BJ (cell line): ENCODE measurements around the gene FAM156A. TPM values are rescaled to one million over a fixed set of nuclear protein-coding genes. Genes with fewer than 3 reads are reported as not detected.
"Not testable (repeated sequence)": the region's sequence is repeated elsewhere in the genome, so short reads cannot be mapped to it uniquely, and the experiment has no call there.

Source experiments
- CTCF ChIA-PET: fragments of 350-600 bp; formaldehyde crosslinking; extraction: SDS; loops from one replicate; lab custom pipeline; 2021; ENCODE audit warnings: antibody characterized with exemption, inconsistent platforms; lab: Yijun Ruan, JAX
- POLR2A ChIA-PET: fragments of 300-600 bp; sonication (Branson Sonifier 250); formaldehyde crosslinking; extraction: SDS; loops from one replicate; lab custom pipeline; 2021; ENCODE audit warnings: antibody characterized with exemption; lab: Charles Lee
- DNase-seq: peaks from one replicate; pipeline ENCODE4 v3.0.0-alpha.2; 2011; ENCODE audit warnings: low read depth
- H3K27me3 ChIP-seq: 2 replicates; pipeline ENCODE4 v1.6.0; 2011; ENCODE audit warnings: low read length; ENCODE audit not compliant: control insufficient read depth, insufficient read depth
- H3K36me3 ChIP-seq: 2 replicates; pipeline ENCODE4 v1.5.1; 2011; ENCODE audit warnings: low read length; ENCODE audit not compliant: control insufficient read depth, insufficient read depth
- H3K4me3 ChIP-seq: 2 replicates; pipeline ENCODE4 v1.5.1; 2011; ENCODE audit warnings: low read depth, mild to moderate bottlenecking, control low read depth, low read length
- polyA minus RNA-seq: library from RNA; depleted of rRNA, polyadenylated mRNA; stranded (reverse); fragments of >200 nt; gene quantifications from 2 replicates; pipeline ENCODE4 v1.2.3, GENCODE V29; 2011; rRNA and poly(A)+ RNA removed
- polyA plus RNA-seq: library from polyadenylated mRNA; depleted of rRNA; stranded (reverse); fragments of >200 nt; gene quantifications from 2 replicates; pipeline ENCODE4 v1.2.3, GENCODE V29; 2011; rRNA removed
- TF ChIP-seq, protein P1 (sequence below): IDR thresholded peaks from 2 replicates; pipeline ENCODE4 v1.5.1; 2011; ENCODE audit warnings: low read depth, mild to moderate bottlenecking, control low read depth, inconsistent platforms, low read length, moderate library complexity; ENCODE audit not compliant: insufficient read depth

FAM156A gene
- 27.6 and 33.3 TPM in 2 replicates for polyA plus RNA-seq
- polyA minus RNA-seq: 4.8 and 6.3 TPM in 2 replicates

DNA sequence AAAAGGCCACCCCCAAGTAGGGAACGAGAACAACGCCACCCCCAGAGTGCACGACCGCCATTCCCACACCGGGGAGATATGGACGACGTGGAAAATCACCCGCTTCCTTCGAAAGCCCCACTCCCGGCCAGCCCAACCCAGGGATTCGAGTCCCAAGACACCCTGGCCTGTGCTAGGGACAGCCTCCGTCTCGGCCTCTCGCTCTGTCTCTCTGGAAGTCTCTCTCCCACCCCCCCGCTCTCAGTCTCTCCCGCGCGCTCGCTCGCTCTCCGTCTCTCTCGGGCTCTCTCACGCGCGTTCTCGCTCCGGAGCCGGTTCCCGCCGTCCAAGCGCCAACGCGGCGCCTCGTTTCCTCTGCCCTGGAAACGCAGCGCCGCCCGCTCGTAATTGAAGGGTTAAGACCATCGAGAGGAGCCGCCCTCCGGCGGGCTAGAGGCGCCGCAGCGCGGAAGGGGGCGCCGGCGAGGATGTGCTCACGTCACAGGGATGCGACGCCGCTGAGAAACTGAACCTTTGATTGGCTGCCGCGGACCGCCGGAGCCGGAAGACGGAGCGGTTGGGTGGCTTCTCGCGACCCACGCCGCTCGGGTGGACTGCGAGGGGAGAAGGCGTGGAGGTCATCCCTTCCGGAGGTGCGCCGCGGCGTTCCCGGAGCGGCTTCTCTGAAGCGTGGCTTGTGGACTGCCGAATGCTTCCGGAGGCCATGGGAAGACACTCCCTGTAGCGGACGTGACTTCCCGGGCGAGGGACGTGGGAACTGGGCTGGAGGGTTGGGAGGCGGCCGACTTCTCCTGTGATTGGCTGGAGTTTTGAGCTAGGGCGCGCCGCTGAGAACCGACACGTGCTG lies at the start of gene FAM156A:
TSS of gene FAM156A (minus strand) at position 406 of the 847 bp plus-strand sequence. CDS start 9,930 bp downstream, outside the sequence.
- POLR2A ChIA-PET: not testable (repeated sequence)

GRCh38 chrX:53005327-53005726 lies 47.0 kb upstream of the FAM156A start:
- Histone ChIP-seq H3K4me3 (no peak overlapping the region), H3K36me3 (no peaks in the 10 kb centered on the region), H3K27me3 (peaks cover 3% of the 10 kb centered on the region)
- TF ChIP-seq, protein P1, sequence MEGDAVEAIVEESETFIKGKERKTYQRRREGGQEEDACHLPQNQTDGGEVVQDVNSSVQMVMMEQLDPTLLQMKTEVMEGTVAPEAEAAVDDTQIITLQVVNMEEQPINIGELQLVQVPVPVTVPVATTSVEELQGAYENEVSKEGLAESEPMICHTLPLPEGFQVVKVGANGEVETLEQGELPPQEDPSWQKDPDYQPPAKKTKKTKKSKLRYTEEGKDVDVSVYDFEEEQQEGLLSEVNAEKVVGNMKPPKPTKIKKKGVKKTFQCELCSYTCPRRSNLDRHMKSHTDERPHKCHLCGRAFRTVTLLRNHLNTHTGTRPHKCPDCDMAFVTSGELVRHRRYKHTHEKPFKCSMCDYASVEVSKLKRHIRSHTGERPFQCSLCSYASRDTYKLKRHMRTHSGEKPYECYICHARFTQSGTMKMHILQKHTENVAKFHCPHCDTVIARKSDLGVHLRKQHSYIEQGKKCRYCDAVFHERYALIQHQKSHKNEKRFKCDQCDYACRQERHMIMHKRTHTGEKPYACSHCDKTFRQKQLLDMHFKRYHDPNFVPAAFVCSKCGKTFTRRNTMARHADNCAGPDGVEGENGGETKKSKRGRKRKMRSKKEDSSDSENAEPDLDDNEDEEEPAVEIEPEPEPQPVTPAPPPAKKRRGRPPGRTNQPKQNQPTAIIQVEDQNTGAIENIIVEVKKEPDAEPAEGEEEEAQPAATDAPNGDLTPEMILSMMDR: no peak
- ChIA-PET POLR2A (no interaction called here), CTCF (interaction anchor here (1.3 kb wide), 1 partner anchor 9 kb away, joined by 3 read pairs; no protein-coding TSS in a partner anchor)
- DNase-seq: no peak

More for the DNA sequence above, at the start of gene FAM156A:
- DNase-seq, H3K4me3 ChIP-seq, CTCF ChIA-PET, H3K27me3 ChIP-seq, H3K36me3 ChIP-seq: not testable (repeated sequence)

GRCh38 chrX:53004811-53005210 lies 46.5 kb upstream of the FAM156A start:
- DNase-seq: no peak
- POLR2A ChIA-PET: no interaction called here
- no peaks in the 10 kb centered on the region for H3K36me3 ChIP-seq
- TF ChIP-seq, protein P1: no peak
- no peak overlapping the region for H3K4me3 ChIP-seq
- H3K27me3 ChIP-seq: peaks cover 5% of the 10 kb centered on the region
- CTCF ChIA-PET: interaction anchor here (1.3 kb wide), 1 partner anchor 8 kb away, joined by 3 read pairs; no protein-coding TSS in a partner anchor

DNA sequence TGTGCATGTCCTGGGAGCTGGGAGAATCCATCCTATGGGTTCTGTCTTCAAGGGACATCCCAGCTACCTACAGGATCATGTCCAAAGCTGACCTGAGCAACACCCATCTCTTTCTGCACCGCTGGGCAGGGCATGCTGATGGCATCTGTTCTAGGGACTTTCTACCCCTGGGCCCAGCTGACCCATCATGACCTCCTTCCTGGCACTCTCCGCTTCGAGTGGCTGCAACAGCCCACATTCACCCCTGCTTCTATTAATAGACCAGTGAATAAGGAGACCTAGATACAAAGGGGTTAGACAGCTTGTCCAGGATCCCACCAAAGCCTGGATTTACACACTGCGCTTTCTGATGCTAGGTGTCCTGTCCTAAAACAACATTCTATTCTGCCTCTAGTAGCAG lies 45.7 kb upstream of the FAM156A start:
- Histone ChIP-seq H3K36me3 (no peaks in the 10 kb centered on the region), H3K27me3 (peaks cover 5% of the 10 kb centered on the region), H3K4me3 (no peak overlapping the region)
- ChIA-PET CTCF (interaction anchor here (1.3 to 2.6 kb wide), 2 partner anchors 8 to 14 kb away, joined by 3 to 10 read pairs; no protein-coding TSS in a partner anchor), POLR2A (no interaction called here)
- no peak for DNase-seq
- TF ChIP-seq, protein P1: no peak

DNA sequence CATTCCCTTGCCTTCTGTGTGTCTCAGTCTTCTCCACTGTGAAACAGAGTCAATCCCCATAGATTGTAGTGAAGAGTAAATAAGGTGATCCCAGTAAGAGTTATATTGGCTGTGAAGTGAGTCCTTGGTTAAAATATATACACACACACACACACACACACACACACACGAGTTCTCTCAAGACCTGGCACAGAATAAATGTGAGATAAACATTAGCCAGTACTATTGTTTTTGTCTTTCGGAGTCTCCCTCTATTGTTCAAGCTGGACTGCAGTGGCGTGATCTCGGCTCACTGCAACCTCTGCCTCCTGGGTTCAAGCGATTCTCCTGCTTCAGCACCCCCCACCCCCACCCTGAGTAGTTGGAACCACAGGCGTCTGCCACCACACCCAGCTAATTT lies 44.8 kb upstream of the FAM156A start:
- Histone ChIP-seq H3K4me3 (no peak overlapping the region), H3K27me3 (peaks cover 5% of the 10 kb centered on the region), H3K36me3 (no peaks in the 10 kb centered on the region)
- ChIA-PET POLR2A (no interaction called here), CTCF (interaction anchor here (0.6 to 2.6 kb wide), 2 partner anchors 13 to 327 kb away, joined by 5 to 10 read pairs; no protein-coding TSS in a partner anchor)
- TF ChIP-seq, protein P1: no peak
- DNase-seq: no peak
